NCI-H446 (cell line): ENCODE measurements around the gene MINDY3.
A peak's percentile ranks its signal among the peaks of the same experiment; 100 is the strongest.

ENCODE experiments used
- DNase-seq, 2 experiments: peaks; one replicate each; lab custom pipeline; 2025; lab: John Stamatoyannopoulos, UW

Gene MINDY3

GRCh38 chr10:15738270-15738925 lies 121.9 kb downstream of the MINDY3 start:
- DNase-seq: peak in 1 of 2 experiments; percentile 17

GRCh38 chr10:15737656-15738055 lies 122.7 kb downstream of the MINDY3 start:
- DNase-seq: no peak

- DNase-seq: no peak
Observed at GRCh38 chr10:15735763-15736162, 124.5 kb downstream of the MINDY3 start.

- no peak for DNase-seq
Observed at GRCh38 chr10:15730341-15730740, 130.0 kb downstream of the MINDY3 start.

- no peak for DNase-seq
Observed at GRCh38 chr10:15729890-15730289, 130.4 kb downstream of the MINDY3 start.
